HG02970 (cell line): ENCODE measurements around the gene DMRTC2.
"Not testable (repeated sequence)": the region's sequence is repeated elsewhere in the genome, so short reads cannot be mapped to it uniquely, and the experiment has no call there.

Experiments
- ATAC-seq: cut with Tn5 transposase; IDR thresholded peaks from one replicate; pipeline ENCODE4 v1.9.1; 2021; ENCODE audit warnings: mild to moderate bottlenecking, moderate library complexity, moderate number of reproducible peaks; ENCODE audit not compliant: unreplicated experiment, low FRiP score

Gene DMRTC2

DNA sequence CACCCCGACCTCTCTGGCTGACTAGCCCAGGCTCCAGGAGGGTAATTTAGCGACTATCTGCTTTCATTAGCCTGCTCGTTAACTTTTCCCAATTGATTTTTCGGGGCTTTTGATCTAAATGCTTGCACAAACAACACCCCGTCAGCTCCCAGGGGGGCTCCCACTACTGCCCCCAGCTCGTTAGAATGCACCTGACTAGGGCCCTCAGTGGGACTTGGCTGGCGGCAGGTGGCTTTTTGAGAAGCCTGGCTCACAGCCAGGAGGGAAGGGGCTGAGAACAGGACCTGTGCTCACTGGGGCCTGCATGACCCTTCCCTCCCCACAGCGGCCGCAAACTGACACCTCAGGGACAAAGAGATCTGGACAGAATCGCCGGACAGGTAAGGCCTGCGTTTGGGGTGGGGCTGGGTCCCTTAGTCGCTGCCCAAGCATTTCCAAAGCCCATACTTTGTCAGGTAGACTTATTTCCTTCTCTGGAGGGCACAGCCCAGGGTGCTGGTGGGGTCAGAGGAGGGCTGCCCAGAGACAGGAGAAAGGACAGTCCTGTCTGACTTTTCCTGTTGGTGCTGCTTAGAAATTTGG, 24.6 kb downstream of the DMRTC2 start:
- ATAC-seq, result no peak

DNA sequence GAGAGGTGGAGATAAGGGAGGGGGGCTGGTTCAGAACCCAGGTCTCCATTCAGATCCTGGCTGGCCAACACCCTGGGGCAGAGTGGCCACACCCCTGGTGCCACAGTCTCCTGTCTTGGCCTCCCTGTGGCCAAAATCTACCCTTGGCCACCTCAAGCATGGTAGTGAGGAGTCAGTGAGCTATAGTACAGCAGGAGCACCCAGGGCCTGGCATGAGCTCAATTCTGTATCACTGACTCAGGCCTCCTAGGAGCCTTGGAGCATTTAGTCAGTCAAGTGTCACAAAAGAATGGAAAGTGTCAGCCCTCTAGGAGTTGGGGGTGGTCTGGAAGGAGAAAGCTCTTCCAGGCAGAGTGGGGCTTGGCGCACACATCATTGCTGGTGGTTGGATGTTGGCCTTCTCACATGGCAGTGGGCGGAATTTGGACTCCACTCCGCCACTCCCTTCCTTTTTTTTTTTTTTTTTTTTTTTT, 25.6 kb downstream of the DMRTC2 start:
- ATAC-seq, result no peak

DNA sequence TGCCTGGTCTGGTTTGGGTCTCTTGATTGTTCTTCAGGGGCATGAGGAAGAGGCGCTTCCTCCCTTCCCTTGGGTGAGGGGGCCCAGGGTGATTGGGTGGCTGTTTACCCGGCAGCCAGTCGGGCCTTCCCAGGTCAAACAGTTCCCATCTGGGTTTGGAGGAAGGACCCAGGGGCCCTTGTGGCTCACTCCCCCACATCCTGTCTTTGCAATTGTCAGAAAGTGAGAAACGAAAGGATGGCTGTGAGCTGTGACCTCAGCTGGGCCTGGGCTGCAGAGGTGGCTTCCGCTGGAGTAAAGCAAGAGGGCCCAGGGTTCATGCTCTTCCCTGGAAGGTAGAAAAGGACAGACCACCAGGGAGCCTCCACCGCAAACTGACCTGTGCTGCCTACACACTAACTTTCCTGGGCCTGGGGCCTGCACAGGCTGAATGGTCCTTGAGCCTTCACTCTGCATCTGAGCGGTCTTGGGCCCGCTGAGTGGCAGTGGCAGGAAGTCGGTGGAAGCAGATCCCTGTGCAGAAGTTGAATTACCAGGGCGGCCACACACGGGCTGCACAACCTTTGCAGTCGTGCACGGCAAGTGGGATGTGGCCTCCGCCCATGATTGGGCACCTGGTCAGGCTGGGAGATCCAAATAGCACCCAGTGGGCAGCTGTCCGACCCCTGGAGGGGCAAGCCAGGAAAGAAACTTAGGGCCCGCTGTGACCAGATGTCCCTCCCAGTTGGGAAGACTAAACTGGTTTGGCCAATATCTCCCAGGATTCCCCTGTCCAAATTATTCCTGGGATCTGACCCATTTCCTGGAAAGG, 26.9 kb downstream of the DMRTC2 start:
- ATAC-seq, result peak; percentile 39

- ATAC-seq, result no peak
These were observed 27.5 kb downstream of the DMRTC2 start for GRCh38 chr19:41872384-41872774.

DNA sequence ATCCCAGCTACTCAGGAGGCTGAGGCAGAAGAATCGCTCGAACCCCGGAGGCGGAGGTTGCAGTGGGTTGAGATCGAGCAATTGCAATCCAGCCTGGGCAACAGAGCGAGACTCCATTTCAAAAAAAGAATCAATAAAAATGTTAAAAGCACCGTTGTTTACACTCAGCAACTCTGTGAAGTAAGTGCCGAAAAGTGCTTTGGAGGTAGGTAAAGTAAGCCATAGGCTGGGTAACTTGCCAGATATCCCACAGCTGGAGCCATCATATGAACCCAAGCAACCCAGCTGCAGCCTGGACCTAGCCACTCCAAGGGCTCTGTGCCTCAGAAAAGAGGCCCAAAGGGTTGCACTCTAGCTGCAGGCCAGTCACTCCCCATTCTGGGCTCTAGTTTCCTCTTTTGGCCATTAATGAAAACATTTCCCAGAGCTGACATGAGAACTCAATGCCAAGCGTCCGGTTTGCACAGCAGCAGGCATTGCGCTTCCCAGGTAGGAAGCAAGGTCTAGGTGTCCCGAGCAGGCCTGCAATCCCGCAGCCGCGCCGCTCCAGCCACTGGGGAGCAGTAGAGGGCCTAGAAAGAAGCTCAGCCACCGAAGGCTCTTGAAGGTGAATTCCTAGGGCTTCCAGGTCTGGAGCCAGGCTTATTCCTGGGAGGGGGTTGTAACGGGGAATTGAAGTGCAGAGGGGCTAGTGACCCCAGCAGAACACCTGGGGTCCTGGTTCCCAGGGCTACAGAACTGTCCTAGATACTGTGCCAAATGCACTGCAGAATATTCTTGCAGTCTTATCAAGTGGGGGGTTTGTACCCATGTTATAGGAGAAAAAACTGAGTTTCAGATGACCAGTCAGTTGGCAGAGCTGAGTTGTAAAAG, 28.2 kb downstream of the DMRTC2 start:
- no peak for ATAC-seq

- not testable (repeated sequence) for ATAC-seq
These were observed 31.1 kb downstream of the DMRTC2 start for GRCh38 chr19:41875973-41876372.

- ATAC-seq, result peak; percentile 56
These were observed 32.3 kb downstream of the DMRTC2 start, which contains the start of gene CD79A for GRCh38 chr19:41876847-41877832. CD79A (plus strand) TSS chr19:41877279; CDS start chr19:41877305, 26 bp downstream.

- ATAC-seq, result no peak
These were observed 33.4 kb downstream of the DMRTC2 start for GRCh38 chr19:41877916-41878905.

GRCh38 chr19:41879080-41879479, 34.2 kb downstream of the DMRTC2 start:
- no peak for ATAC-seq

DNA sequence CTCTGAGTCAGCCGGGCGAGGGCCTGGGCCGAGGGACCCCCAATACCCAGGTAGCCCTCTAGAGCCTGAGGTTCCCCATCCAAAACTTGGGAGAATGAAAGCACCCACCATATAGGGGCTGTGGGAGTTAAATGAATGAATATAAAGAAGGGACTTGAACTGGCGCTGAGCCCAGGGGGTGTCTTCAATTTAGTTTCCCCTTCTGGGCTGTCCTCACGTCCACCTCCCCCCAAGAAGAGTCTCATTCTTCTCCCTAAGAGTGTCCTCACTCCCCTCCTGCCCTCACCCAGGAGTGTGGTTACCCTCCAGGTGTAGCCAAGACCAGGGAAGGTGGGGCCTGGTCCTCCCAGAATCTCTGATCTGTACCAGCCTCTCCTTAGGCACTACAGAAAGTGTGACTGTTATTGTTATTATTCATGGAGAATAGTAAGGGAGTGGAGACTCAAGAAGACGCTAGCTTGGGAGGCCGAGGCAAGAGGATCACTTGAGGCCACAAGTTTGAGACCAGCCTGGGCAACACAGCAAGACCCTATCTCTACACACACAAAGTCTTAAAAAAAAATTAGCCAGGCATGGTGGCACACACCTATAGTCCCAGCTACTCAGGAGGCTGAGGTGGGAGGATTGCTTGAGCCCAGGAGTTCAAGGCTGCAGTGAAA, 35.0 kb downstream of the DMRTC2 start:
- no peak for ATAC-seq

GRCh38 chr19:41880329-41880708, 35.5 kb downstream of the DMRTC2 start:
- ATAC-seq, result no peak

DNA sequence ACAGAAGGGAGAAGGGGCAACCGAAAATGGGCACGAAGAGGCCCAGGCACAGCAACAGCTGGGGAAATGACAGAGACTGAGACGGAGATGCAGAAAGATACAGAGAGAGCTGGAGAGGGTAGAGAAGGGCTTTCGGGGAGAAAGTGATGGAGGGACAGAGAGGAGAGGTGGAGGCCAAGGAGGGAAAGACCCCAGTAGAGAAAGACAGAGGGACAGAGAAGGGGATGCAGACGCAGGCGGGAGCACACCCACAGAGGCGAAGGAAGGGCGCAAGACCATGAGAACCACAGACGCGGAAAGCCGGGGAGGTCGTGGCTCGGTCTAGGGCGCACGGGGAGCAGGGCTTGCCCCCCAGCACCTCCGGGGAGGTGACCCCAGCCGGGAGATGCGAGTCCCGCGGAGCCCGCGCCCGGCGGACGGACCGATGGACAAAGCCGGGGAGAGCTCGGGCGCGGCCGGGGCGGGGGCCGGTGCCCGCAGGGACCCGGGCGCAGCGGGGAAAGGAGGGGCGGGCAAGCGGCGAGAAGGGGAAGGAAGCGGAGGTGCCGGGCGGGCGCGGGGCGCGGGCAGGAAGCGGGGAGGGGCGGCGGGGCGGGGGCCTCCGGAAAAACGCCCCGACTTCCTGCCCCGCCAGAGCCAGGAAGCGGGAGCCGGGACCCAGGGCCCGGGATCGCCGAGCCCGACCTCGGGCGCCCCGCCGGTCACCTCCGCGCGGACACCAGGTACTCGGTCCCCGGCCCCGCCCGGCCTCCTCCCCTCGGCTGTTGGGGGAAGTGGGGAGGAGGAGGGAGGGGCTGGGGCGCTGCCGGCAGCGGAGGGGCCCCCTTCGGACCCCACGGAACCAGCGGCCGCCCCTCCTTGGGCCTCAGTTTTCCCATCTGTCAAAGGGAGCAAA, 38.0 kb downstream of the DMRTC2 start, which contains the start of gene ARHGEF1:
Gene ARHGEF1 (plus strand): TSS at position 617 of the 895 bp plus-strand sequence. CDS start 4,899 bp downstream, outside the sequence.
- no peak for ATAC-seq

DNA sequence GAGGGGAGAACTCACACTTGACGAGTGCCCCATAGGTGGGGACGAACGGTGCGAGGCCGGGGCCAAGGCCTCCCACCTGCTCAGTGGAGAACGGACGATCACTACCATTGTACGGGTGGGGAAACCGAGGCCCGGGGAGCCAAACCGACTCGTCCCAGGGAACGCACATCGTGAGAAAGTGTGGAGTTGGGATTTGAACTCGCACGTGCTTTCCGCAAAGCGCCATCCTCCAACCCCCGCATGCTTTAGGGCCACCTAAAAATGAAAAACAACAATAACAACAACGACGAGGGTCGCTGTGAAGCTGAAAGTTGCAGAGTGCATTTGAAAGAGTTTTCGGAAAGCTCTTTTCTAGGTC, 38.6 kb downstream of the DMRTC2 start:
- ATAC-seq, result no peak

DNA sequence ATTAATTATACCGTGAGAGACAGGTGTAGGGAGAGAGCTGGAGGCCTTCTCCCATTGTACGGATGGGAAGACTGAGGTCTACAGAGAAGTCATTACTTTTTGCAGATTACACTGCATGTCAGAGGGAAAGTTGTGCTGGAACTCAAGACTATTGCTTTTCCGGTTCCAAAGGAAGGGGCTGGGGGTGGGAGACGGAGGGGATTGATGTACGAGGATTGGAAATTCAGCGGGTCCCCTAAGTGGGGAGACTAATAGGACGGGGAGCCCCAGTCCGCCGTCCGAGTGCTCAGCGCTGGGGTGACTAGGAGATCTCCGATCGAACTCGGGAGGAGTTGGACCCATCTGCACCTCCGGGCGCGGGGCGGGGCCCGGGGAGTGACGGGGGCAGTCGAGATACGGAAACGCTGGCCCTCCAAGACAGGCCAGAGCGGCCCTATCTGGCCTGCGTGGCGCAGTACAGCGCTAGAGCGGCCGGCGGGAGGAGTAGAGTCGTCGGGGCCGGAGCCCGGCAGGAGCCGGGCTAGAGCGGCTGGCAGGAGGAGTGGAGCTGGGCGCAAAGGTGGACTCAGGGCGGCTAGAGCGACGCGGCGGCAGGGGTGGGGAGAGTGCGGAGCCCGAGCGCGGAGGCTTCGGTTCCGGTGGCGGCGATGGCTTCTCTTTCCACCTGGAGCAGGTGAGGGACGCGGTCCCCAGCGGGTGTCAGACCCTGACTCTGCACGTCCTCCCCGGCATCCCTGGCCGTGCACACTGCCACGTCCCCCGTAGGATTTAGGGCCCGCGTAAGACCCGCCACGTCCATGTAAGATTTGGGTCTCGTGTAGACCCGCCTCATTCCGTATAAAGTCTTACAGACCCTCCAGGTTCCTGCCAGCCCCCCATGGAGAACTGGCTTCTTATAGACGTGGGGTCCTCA, 39.2 kb downstream of the DMRTC2 start:
- peak; percentile 78 for ATAC-seq

- no peak for ATAC-seq
These were observed 42.2 kb downstream of the DMRTC2 start for GRCh38 chr19:41886761-41887710.
